ENCODE data around the gene PKIG. TPM values are rescaled to one million over a fixed set of nuclear protein-coding genes. Genes with fewer than 3 reads are reported as not detected.

PKIG gene
- total RNA-seq, 1 experiment from 2014 or later: 64.9 TPM

DNA sequence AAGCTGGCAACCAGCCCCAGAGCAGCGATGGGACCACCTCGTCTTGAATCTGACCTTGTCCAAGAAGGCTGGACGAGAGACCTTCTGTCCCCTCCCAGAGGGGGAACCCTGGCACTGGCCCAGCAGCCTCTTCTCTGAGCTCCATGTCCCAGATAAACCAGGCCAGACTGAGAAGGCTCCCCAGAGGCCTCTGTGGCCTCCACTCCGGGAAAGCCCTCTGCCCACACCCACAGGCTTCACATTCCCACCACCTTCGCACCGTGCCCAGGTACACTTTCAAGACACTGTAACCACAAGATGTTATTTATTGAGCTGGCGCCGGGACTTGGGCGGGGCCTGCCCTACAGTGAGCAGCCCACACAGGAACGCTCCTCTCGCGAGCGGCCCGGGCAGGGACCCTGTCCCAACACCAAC, 35.9 kb downstream of the PKIG start:
- intact Hi-C loops (cut with micrococcal nuclease; ENCODE audit: unreplicated experiment): no loop called here
- no peaks in the 10 kb centered on the region for H3K27me3 ChIP-seq (replicated peaks; ENCODE audit: insufficient read depth, low read depth, low read length, poor library complexity)
- H3K9me3 ChIP-seq (ENCODE audit: low read depth, low read length, poor library complexity, severe bottlenecking): no peaks in the 10 kb centered on the region
- no peak overlapping the region for H3K4me3 ChIP-seq (ENCODE audit: low read depth, low read length, poor library complexity, severe bottlenecking)
- peaks cover 56% of the 10 kb centered on the region for H3K36me3 ChIP-seq (ENCODE audit: insufficient read depth, low read length, poor library complexity, severe bottlenecking)
- ChIA-PET POLR2A (ENCODE audit: low non-redundant PET) (no interaction called here), CTCF (no interaction called here)
- peaks cover 10% of the 10 kb centered on the region for H3K4me1 ChIP-seq (ENCODE audit: insufficient read depth, low read length, poor library complexity, severe bottlenecking)
- BruUV-seq (replicated peaks): TSS peak; percentile 28
- no peak for DNase-seq (ENCODE audit: low spot score)
- H3K27ac ChIP-seq (ENCODE audit: low read depth, low read length, poor library complexity, severe bottlenecking): no peak overlapping the region
- TF ChIP-seq, protein P1, sequence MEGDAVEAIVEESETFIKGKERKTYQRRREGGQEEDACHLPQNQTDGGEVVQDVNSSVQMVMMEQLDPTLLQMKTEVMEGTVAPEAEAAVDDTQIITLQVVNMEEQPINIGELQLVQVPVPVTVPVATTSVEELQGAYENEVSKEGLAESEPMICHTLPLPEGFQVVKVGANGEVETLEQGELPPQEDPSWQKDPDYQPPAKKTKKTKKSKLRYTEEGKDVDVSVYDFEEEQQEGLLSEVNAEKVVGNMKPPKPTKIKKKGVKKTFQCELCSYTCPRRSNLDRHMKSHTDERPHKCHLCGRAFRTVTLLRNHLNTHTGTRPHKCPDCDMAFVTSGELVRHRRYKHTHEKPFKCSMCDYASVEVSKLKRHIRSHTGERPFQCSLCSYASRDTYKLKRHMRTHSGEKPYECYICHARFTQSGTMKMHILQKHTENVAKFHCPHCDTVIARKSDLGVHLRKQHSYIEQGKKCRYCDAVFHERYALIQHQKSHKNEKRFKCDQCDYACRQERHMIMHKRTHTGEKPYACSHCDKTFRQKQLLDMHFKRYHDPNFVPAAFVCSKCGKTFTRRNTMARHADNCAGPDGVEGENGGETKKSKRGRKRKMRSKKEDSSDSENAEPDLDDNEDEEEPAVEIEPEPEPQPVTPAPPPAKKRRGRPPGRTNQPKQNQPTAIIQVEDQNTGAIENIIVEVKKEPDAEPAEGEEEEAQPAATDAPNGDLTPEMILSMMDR (conservative IDR thresholded peaks at IDR 0.05; ENCODE audit: low read depth, low read length): no peak
- TF ChIP-seq EZH2 (IDR thresholded peaks at IDR 0.05; ENCODE audit: borderline replicate concordance, low read depth, low read length, poor library complexity, severe bottlenecking): no peak

DNA sequence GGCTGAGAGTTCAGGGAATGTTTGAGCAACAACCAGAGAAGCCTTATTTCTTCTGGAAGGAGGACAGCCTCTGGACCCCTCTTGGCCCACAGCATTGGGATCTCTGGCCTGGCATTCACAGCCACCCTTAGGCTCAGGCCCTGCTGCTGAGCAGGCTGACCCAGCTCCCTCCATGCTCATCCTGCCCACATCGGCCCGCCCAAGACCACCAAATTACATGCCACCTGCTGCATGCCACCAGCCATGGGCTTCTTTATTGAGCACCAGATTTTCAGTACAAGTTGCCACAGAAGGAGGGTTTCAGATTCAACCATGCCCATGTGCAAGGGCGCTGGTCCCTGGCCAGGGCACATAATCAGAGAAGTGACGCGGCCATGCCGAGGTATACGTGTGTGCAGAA, 36.9 kb downstream of the PKIG start:
- Histone ChIP-seq H3K27ac (ENCODE audit: low read depth, low read length, poor library complexity, severe bottlenecking) (no peak overlapping the region), H3K9me3 (ENCODE audit: low read depth, low read length, poor library complexity, severe bottlenecking) (no peaks in the 10 kb centered on the region), H3K4me1 (ENCODE audit: insufficient read depth, low read length, poor library complexity, severe bottlenecking) (peaks cover 10% of the 10 kb centered on the region), H3K36me3 (ENCODE audit: insufficient read depth, low read length, poor library complexity, severe bottlenecking) (peaks cover 56% of the 10 kb centered on the region), H3K27me3 (replicated peaks; ENCODE audit: insufficient read depth, low read depth, low read length, poor library complexity) (no peaks in the 10 kb centered on the region), H3K4me3 (ENCODE audit: low read depth, low read length, poor library complexity, severe bottlenecking) (no peak overlapping the region)
- no peak for DNase-seq (ENCODE audit: low spot score)
- intact Hi-C loops (cut with micrococcal nuclease; ENCODE audit: unreplicated experiment): no loop called here
- no TSS peak for BruUV-seq (replicated peaks)
- ChIA-PET POLR2A (ENCODE audit: low non-redundant PET) (no interaction called here), CTCF (no interaction called here)
- TF ChIP-seq, protein P1 (conservative IDR thresholded peaks at IDR 0.05; ENCODE audit: low read depth, low read length): no peak
- no peak for TF ChIP-seq EZH2 (IDR thresholded peaks at IDR 0.05; ENCODE audit: borderline replicate concordance, low read depth, low read length, poor library complexity, severe bottlenecking)

DNA sequence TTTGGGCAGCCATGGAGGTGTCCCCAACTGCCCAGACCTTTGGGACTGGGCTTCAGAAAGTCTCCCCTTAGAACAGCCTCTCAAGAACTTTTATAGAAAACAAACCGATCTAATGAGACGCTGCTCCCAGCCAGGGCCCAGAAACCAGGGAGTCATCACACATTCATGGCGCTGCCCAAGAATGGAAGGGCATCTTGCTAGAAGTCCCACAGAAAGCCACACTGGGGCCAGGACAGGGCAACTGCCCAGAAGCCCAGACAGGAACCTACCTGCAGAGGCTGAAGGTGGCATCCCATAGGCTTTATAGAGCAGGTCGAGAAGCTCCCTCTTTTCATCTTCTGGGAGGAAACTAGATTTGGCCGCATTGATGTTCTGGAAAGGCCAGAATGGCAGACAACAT, 37.7 kb downstream of the PKIG start:
- CTCF ChIA-PET: no interaction called here
- no TSS peak for BruUV-seq (replicated peaks)
- no peak overlapping the region for H3K4me3 ChIP-seq (ENCODE audit: low read depth, low read length, poor library complexity, severe bottlenecking)
- H3K27me3 ChIP-seq (replicated peaks; ENCODE audit: insufficient read depth, low read depth, low read length, poor library complexity): no peaks in the 10 kb centered on the region
- peaks cover 48% of the 10 kb centered on the region for H3K36me3 ChIP-seq (ENCODE audit: insufficient read depth, low read length, poor library complexity, severe bottlenecking)
- H3K4me1 ChIP-seq (ENCODE audit: insufficient read depth, low read length, poor library complexity, severe bottlenecking): peaks cover 10% of the 10 kb centered on the region
- H3K9me3 ChIP-seq (ENCODE audit: low read depth, low read length, poor library complexity, severe bottlenecking): no peaks in the 10 kb centered on the region
- TF ChIP-seq, protein P1 (conservative IDR thresholded peaks at IDR 0.05; ENCODE audit: low read depth, low read length): no peak
- TF ChIP-seq EZH2 (IDR thresholded peaks at IDR 0.05; ENCODE audit: borderline replicate concordance, low read depth, low read length, poor library complexity, severe bottlenecking): no peak
- DNase-seq (ENCODE audit: low spot score): no peak
- POLR2A ChIA-PET (ENCODE audit: low non-redundant PET): no interaction called here
- H3K27ac ChIP-seq (ENCODE audit: low read depth, low read length, poor library complexity, severe bottlenecking): no peak overlapping the region
- intact Hi-C loops (cut with micrococcal nuclease; ENCODE audit: unreplicated experiment): no loop called here

Measured in A673 (cell line).